ENCODE results near the gene MBOAT1. TPM values are rescaled to one million over a fixed set of nuclear protein-coding genes. Genes with fewer than 3 reads are reported as not detected.

The MBOAT1 gene
- total RNA-seq, 4 donors from 2014 or later = 5.3 to 18.8 (median 8.2) TPM

GRCh38 chr6:20160541-20161283 is 51.6 kb downstream of the MBOAT1 start:
- peaks cover 5% of the 10 kb centered on the region for H3K4me1 ChIP-seq
- TF ChIP-seq, protein P1, sequence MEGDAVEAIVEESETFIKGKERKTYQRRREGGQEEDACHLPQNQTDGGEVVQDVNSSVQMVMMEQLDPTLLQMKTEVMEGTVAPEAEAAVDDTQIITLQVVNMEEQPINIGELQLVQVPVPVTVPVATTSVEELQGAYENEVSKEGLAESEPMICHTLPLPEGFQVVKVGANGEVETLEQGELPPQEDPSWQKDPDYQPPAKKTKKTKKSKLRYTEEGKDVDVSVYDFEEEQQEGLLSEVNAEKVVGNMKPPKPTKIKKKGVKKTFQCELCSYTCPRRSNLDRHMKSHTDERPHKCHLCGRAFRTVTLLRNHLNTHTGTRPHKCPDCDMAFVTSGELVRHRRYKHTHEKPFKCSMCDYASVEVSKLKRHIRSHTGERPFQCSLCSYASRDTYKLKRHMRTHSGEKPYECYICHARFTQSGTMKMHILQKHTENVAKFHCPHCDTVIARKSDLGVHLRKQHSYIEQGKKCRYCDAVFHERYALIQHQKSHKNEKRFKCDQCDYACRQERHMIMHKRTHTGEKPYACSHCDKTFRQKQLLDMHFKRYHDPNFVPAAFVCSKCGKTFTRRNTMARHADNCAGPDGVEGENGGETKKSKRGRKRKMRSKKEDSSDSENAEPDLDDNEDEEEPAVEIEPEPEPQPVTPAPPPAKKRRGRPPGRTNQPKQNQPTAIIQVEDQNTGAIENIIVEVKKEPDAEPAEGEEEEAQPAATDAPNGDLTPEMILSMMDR (IDR thresholded peaks at IDR 0.05) = no peak
- TF ChIP-seq EP300 (IDR thresholded peaks at IDR 0.05) (no peak), POLR2A (IDR thresholded peaks at IDR 0.05) (no peak), POLR2AphosphoS5 (IDR thresholded peaks at IDR 0.05) (no peak)
- no peaks in the 10 kb centered on the region for H3K27me3 ChIP-seq
- no peaks in the 10 kb centered on the region for H3K36me3 ChIP-seq
- H3K27ac ChIP-seq = peak overlapping the region; percentile 41
- H3K9me3 ChIP-seq = no peaks in the 10 kb centered on the region
- DNase-seq (ENCODE audit: low spot score in 2 of 2) = no peak
- 77% methylated on average over 9 of the region's 9 CpGs for WGBS
- no peak overlapping the region for H3K4me3 ChIP-seq

GRCh38 chr6:20159781-20160540 is 52.3 kb downstream of the MBOAT1 start:
- H3K4me1 ChIP-seq = peaks cover 5% of the 10 kb centered on the region
- no peaks in the 10 kb centered on the region for H3K27me3 ChIP-seq
- H3K27ac ChIP-seq = no peak overlapping the region
- WGBS = 60% methylated on average over 5 of the region's 5 CpGs
- DNase-seq (ENCODE audit: low spot score in 2 of 2) = no peak
- no peak overlapping the region for H3K4me3 ChIP-seq
- TF ChIP-seq, protein P1 (IDR thresholded peaks at IDR 0.05) = no peak
- TF ChIP-seq POLR2AphosphoS5 (IDR thresholded peaks at IDR 0.05) (no peak), POLR2A (IDR thresholded peaks at IDR 0.05) (no peak), EP300 (IDR thresholded peaks at IDR 0.05) (no peak)
- no peaks in the 10 kb centered on the region for H3K36me3 ChIP-seq
- no peaks in the 10 kb centered on the region for H3K9me3 ChIP-seq

DNA sequence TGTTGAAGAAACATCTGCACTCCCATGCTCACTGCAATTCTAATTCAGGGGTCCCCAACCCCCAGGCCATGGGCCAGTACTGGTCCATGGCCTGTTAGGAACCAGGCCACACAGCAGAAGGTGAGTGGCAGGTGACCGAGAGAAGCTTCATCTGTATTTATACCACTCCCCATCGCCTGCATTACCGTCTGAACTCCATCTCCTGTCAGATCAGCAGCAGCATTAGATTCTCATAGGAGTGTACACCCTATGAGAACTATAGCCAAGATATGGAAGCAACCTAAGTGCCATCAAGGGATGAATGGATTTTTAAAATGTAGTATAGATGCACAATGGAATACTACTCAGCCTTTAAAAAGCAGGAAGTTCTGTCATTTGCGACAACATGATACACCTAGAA is 53.2 kb downstream of the MBOAT1 start:
- no peak for DNase-seq (ENCODE audit: low spot score in 2 of 2)
- H3K36me3 ChIP-seq = no peaks in the 10 kb centered on the region
- TF ChIP-seq POLR2AphosphoS5 (IDR thresholded peaks at IDR 0.05) (no peak), EP300 (IDR thresholded peaks at IDR 0.05) (no peak), POLR2A (IDR thresholded peaks at IDR 0.05) (no peak)
- TF ChIP-seq, protein P1 (IDR thresholded peaks at IDR 0.05) = no peak
- no peak overlapping the region for H3K4me3 ChIP-seq
- peaks cover 5% of the 10 kb centered on the region for H3K4me1 ChIP-seq
- no peaks in the 10 kb centered on the region for H3K27me3 ChIP-seq
- 71% methylated on average over 4 of the region's 4 CpGs for WGBS
- no peak overlapping the region for H3K27ac ChIP-seq
- H3K9me3 ChIP-seq = no peaks in the 10 kb centered on the region

- H3K27ac ChIP-seq = no peak overlapping the region
- 89% methylated on average over 4 of the region's 4 CpGs for WGBS
- H3K4me3 ChIP-seq = no peak overlapping the region
- DNase-seq (ENCODE audit: low spot score in 2 of 2) = no peak
- H3K9me3 ChIP-seq = no peaks in the 10 kb centered on the region
- H3K27me3 ChIP-seq = no peaks in the 10 kb centered on the region
- no peaks in the 10 kb centered on the region for H3K36me3 ChIP-seq
- no peak for TF ChIP-seq POLR2A (IDR thresholded peaks at IDR 0.05)
- no peak for TF ChIP-seq POLR2AphosphoS5 (IDR thresholded peaks at IDR 0.05)
- TF ChIP-seq, protein P1 (IDR thresholded peaks at IDR 0.05) = no peak
- no peak for TF ChIP-seq EP300 (IDR thresholded peaks at IDR 0.05)
- peaks cover 5% of the 10 kb centered on the region for H3K4me1 ChIP-seq
These were observed 53.6 kb downstream of the MBOAT1 start for GRCh38 chr6:20158676-20159075.

DNA sequence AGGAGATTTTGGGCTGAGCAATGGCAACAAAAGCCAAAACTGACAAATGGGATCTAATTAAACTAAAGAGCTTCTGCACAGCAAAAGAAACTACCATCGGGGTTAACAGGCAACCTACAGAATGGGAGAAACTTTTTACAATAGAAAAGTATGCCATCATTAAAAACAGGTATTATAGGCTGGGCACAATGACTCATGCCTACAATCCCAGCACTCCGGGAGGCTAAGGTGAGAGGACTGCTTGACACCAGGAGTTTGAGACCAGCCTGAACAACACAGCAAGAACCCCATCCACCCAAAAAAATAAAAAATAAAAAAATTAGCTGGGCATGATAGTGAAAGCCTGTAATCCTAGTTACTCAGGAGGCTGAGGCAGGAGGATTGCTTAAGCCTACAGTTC is 55.4 kb downstream of the MBOAT1 start:
- 85% methylated on average over 2 of the region's 2 CpGs for WGBS
- H3K36me3 ChIP-seq = no peaks in the 10 kb centered on the region
- no peak overlapping the region for H3K4me3 ChIP-seq
- H3K9me3 ChIP-seq = no peaks in the 10 kb centered on the region
- no peak for DNase-seq (ENCODE audit: low spot score in 2 of 2)
- no peaks in the 10 kb centered on the region for H3K27me3 ChIP-seq
- H3K27ac ChIP-seq = no peak overlapping the region
- H3K4me1 ChIP-seq = peaks cover 5% of the 10 kb centered on the region
- TF ChIP-seq POLR2A (IDR thresholded peaks at IDR 0.05) (no peak), POLR2AphosphoS5 (IDR thresholded peaks at IDR 0.05) (no peak), EP300 (IDR thresholded peaks at IDR 0.05) (no peak)
- TF ChIP-seq, protein P1 (IDR thresholded peaks at IDR 0.05) = no peak

Measured in suprapubic skin (tissue), 4 donors.